Mesendoderm (in vitro differentiated cells): Measurements from ENCODE around the gene CSPG4.

ENCODE experiments used
- DNase-seq: peaks from one replicate; pipeline ENCODE4 v3.0.0; 2013
- H2AK5ac ChIP-seq: 2 replicates; pipeline ENCODE4 v1.6.1; 2013; ENCODE audit warnings: low read length, inconsistent platforms
- H2BK120ac ChIP-seq: 2 replicates; pipeline ENCODE4 v1.6.1; 2013; ENCODE audit warnings: low read depth, mild to moderate bottlenecking, low read length, moderate library complexity, mixed read lengths
- H2BK15ac ChIP-seq: replicated peaks from 2 replicates; pipeline ENCODE4 v1.6.1; 2013; ENCODE audit warnings: low read depth, mild to moderate bottlenecking, moderate library complexity
- H2BK5ac ChIP-seq: 2 replicates; pipeline ENCODE4 v1.6.1; 2013; ENCODE audit warnings: low read length, inconsistent platforms
- H3K18ac ChIP-seq: 2 replicates; pipeline ENCODE4 v1.6.1; 2013; ENCODE audit warnings: mild to moderate bottlenecking, low read length, mixed read lengths
- H3K23ac ChIP-seq: one replicate; pipeline ENCODE4 v1.6.1; 2013; ENCODE audit warnings: low read length
- H3K27ac ChIP-seq: 2 replicates; pipeline ENCODE4 v1.5.1; 2013; ENCODE audit warnings: low read depth, mild to moderate bottlenecking, inconsistent platforms, low read length, moderate library complexity
- H3K27me3 ChIP-seq: 2 replicates; pipeline ENCODE4 v1.6.1; 2013; ENCODE audit warnings: low read length, control low read depth, mild to moderate bottlenecking, inconsistent platforms; ENCODE audit not compliant: insufficient read depth, poor library complexity
- H3K36me3 ChIP-seq: 2 replicates; pipeline ENCODE4 v1.6.1; 2013; ENCODE audit warnings: low read length, inconsistent platforms; ENCODE audit not compliant: control insufficient read depth, insufficient read depth
- H3K4ac ChIP-seq: one replicate; pipeline ENCODE4 v1.6.1; 2013; ENCODE audit warnings: low read depth, mild to moderate bottlenecking, low read length, moderate library complexity
- H3K4me1 ChIP-seq: 2 replicates; pipeline ENCODE4 v1.6.1; 2013; ENCODE audit warnings: low read depth, low read length, inconsistent platforms; ENCODE audit not compliant: control insufficient read depth
- H3K4me2 ChIP-seq: 2 replicates; pipeline ENCODE4 v1.6.1; 2013; ENCODE audit warnings: low read length
- H3K4me3 ChIP-seq: 2 replicates; pipeline ENCODE4 v1.5.1; 2013; ENCODE audit warnings: mild to moderate bottlenecking, low read length
- H3K56ac ChIP-seq: one replicate; pipeline ENCODE4 v1.6.1; 2013; ENCODE audit warnings: low read length
- H3K79me1 ChIP-seq: 2 replicates; pipeline ENCODE4 v1.6.1; 2013; ENCODE audit warnings: low read length, inconsistent platforms
- H3K79me2 ChIP-seq: 2 replicates; pipeline ENCODE4 v1.6.1; 2013; ENCODE audit warnings: mild to moderate bottlenecking, low read length; ENCODE audit not compliant: control insufficient read depth, insufficient read depth
- H3K9ac ChIP-seq: 2 replicates; pipeline ENCODE4 v1.6.1; 2013; ENCODE audit warnings: low read length, inconsistent platforms
- H4K5ac ChIP-seq: one replicate; pipeline ENCODE4 v1.6.1; 2013; ENCODE audit warnings: low read length
- H4K8ac ChIP-seq: one replicate; pipeline ENCODE4 v1.6.1; 2013; ENCODE audit warnings: low read depth, mild to moderate bottlenecking, control low read depth, low read length, moderate library complexity
- WGBS: extraction: QIAGEN DNeasy Blood & Tissue Kit; methylation state at CpG from one replicate; pipeline ENCODE4 v1.1.7; 2013; ENCODE audit warnings: low lambda C conversion rate, missing lambda C conversion rate; ENCODE audit not compliant: insufficient coverage; ENCODE audit errors: extremely low coverage; 5-methylcytosine and 5-hydroxymethylcytosine counted together

The CSPG4 gene

DNA sequence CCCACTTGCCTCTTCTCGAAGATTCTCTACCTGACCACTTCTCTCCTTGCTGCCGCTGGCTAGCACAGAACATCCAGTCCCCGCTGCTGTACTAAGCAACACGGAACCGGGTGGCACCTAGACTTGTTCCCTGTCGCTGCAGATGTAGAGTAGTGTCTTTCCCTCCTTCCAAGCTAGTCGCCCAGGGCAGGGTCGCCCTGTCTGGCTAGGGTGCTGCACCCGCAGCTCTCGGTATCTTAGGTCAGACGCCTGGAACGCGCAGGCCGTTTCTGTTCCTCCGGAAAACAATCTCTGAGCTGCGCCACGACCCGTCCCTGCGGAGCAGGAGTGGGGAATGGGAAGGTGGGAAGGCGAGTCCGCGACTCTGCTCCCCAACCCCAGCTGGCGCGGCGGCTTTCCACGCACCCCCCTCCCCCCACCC, 65.7 kb downstream of the CSPG4 start:
- H4K5ac ChIP-seq: no peak overlapping the region
- peak overlapping the region; percentile 89 for H3K27ac ChIP-seq
- WGBS: no CpG with 5 or more reads among the region's 26 CpGs
- H2BK15ac ChIP-seq: no peak overlapping the region
- H3K9ac ChIP-seq: peak overlapping the region; percentile 96
- H2BK120ac ChIP-seq: no peak overlapping the region
- H3K27me3 ChIP-seq: no peaks in the 10 kb centered on the region
- H3K79me1 ChIP-seq: peaks cover 15% of the 10 kb centered on the region
- peaks cover 14% of the 10 kb centered on the region for H3K4me1 ChIP-seq
- H3K79me2 ChIP-seq: peaks cover 19% of the 10 kb centered on the region
- DNase-seq: peak; percentile 30
- no peak overlapping the region for H4K8ac ChIP-seq
- peak overlapping the region; percentile 80 for H3K23ac ChIP-seq
- peak overlapping the region; percentile 82 for H3K18ac ChIP-seq
- no peaks in the 10 kb centered on the region for H3K36me3 ChIP-seq
- H3K4me2 ChIP-seq: peak overlapping the region; percentile 67
- no peak overlapping the region for H2BK5ac ChIP-seq
- no peak overlapping the region for H2AK5ac ChIP-seq
- peak overlapping the region; percentile 98 for H3K56ac ChIP-seq
- H3K4me3 ChIP-seq: peak overlapping the region; percentile 93
- no peak overlapping the region for H3K4ac ChIP-seq

DNA sequence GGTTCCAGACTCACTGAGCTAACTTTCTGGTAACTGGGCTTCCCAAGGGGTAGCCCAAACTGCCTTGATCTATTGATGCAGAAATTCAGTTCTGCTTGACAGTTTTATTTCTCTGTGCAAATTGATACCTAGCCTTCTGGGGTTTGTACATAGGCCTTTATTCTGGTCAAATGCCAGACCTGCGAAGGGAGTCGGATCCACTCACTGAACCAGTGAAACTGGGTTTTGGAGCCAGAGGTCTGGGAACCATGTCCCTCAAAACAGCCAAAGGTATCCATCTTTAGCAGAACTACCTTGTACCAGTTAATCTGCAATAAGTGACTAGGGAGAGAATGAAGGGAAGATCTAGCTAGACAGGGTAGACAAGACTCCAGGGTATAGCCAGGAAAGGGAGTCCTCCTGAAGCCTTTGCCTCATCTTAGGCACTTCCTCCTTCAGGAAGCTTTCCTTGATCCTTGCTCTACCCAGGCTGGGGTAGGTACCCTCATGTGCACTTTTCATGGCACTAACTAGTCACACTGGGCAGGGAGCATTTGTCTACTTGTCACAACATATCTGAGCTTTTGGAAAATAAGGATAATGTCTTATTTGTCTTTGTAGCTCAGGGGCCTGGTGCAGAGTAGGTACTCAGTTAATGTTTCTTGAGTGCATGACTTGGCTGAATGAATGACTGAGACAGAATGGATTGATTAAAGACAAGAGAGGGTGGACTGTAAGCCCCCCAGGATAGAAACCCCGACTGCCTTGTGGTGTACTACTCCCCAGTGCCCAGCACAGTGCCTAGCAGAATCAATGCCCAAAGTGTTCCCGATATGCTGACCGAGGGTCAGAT, 66.3 kb downstream of the CSPG4 start:
- H3K4me2 ChIP-seq: peak overlapping the region; percentile 67

DNA sequence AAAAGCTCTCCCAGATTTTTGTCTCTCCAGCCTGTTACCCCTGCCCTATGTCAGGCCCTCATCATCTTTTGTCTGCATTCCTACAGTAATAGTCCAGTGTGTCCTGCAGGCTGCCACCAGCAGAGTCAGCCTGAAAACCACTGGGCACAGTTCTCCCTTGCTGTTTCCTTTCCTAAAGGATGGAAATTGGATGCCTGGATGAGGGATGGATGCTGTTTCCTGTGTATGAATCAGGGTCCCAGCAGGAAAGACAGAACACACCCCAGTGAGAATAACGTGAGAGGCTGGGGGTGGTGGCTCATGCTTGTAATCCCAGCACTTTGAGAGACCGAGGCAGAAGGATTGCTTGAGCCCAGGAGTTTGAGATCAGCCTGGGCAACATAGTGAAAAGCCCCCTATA, 68.3 kb downstream of the CSPG4 start:
- no peak overlapping the region for H3K4ac ChIP-seq
- H4K5ac ChIP-seq: no peak overlapping the region
- H3K79me1 ChIP-seq: peaks cover 7% of the 10 kb centered on the region
- H3K4me2 ChIP-seq: no peak overlapping the region
- H3K27ac ChIP-seq: no peak overlapping the region
- no peak overlapping the region for H3K9ac ChIP-seq
- peaks cover 6% of the 10 kb centered on the region for H3K4me1 ChIP-seq
- H3K23ac ChIP-seq: no peak overlapping the region
- H3K27me3 ChIP-seq: no peaks in the 10 kb centered on the region
- no peak overlapping the region for H3K56ac ChIP-seq
- no peak overlapping the region for H3K4me3 ChIP-seq
- H4K8ac ChIP-seq: no peak overlapping the region
- H3K36me3 ChIP-seq: no peaks in the 10 kb centered on the region
- peaks cover 7% of the 10 kb centered on the region for H3K79me2 ChIP-seq
- no CpG with 5 or more reads among the region's 2 CpGs for WGBS
- H2AK5ac ChIP-seq: no peak overlapping the region
- DNase-seq: no peak
- H2BK5ac ChIP-seq: no peak overlapping the region
- no peak overlapping the region for H2BK120ac ChIP-seq
- H3K18ac ChIP-seq: no peak overlapping the region
- H2BK15ac ChIP-seq: no peak overlapping the region

More for the DNA sequence above, 66.3 kb downstream of the CSPG4 start:
- peak overlapping the region; percentile 96 for H3K9ac ChIP-seq
- no peak for DNase-seq
- H3K4ac ChIP-seq: no peak overlapping the region
- no peaks in the 10 kb centered on the region for H3K36me3 ChIP-seq
- H3K4me3 ChIP-seq: no peak overlapping the region
- H3K56ac ChIP-seq: peak overlapping the region; percentile 98
- H4K5ac ChIP-seq: no peak overlapping the region
- peaks cover 13% of the 10 kb centered on the region for H3K79me1 ChIP-seq
- no CpG with 5 or more reads among the region's 5 CpGs for WGBS
- H3K27me3 ChIP-seq: no peaks in the 10 kb centered on the region
- no peak overlapping the region for H3K18ac ChIP-seq
- peaks cover 16% of the 10 kb centered on the region for H3K79me2 ChIP-seq
- no peak overlapping the region for H2BK5ac ChIP-seq
- no peak overlapping the region for H2BK120ac ChIP-seq
- H3K27ac ChIP-seq: no peak overlapping the region
- peak overlapping the region; percentile 80 for H3K23ac ChIP-seq
- no peak overlapping the region for H2BK15ac ChIP-seq
- H2AK5ac ChIP-seq: no peak overlapping the region
- peaks cover 13% of the 10 kb centered on the region for H3K4me1 ChIP-seq
- H4K8ac ChIP-seq: no peak overlapping the region

DNA sequence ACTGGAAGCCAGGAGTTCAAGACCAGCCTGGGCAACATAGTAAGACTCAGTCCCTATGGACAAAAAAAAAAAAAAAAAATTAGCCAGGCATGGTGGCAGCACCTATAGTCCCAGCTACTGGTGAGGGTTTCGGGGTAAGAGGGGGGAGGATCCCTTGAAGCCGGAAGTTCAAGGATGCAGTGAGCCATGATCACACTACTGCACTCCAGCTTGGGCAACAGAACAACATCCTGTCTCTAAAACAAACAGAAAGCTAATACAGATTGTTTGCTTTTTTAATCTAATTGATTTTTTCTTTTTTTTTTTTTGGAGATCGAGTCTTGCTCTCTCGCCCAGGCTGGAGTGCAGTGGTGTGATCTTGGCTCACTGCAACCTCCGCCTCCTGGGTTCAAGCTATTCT, 71.0 kb downstream of the CSPG4 start:
- Histone ChIP-seq H3K23ac (no peak overlapping the region), H3K79me1 (peaks cover 13% of the 10 kb centered on the region), H3K79me2 (peaks cover 30% of the 10 kb centered on the region), H2AK5ac (no peak overlapping the region), H2BK5ac (no peak overlapping the region), H3K4me2 (no peak overlapping the region), H3K56ac (no peak overlapping the region), H2BK15ac (no peak overlapping the region), H3K36me3 (no peaks in the 10 kb centered on the region), H3K27me3 (no peaks in the 10 kb centered on the region), H3K9ac (no peak overlapping the region), H3K4me3 (no peak overlapping the region), H4K8ac (no peak overlapping the region), H3K4ac (no peak overlapping the region), H2BK120ac (no peak overlapping the region), H3K18ac (no peak overlapping the region), H3K27ac (no peak overlapping the region), H3K4me1 (peaks cover 2% of the 10 kb centered on the region), H4K5ac (no peak overlapping the region)
- no peak for DNase-seq
- WGBS: no CpG with 5 or more reads among the region's 5 CpGs

DNA sequence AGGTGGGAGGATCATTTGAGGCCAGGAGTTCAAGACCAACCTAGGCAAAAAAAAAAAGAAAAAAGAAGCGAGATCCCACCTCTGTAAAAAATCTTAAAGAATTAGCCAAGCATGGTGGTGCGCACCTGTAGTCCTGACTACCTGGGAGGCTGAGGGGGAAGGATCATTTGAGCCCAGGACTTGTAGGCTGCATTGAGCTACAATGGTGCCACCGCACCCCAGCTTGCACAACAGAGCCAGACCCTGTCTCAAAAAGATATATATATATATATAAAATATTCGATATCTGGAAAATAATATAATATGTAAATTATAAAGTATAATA, 71.5 kb downstream of the CSPG4 start:
- no peak overlapping the region for H3K56ac ChIP-seq
- H2AK5ac ChIP-seq: no peak overlapping the region
- no peaks in the 10 kb centered on the region for H3K27me3 ChIP-seq
- H3K9ac ChIP-seq: no peak overlapping the region
- peaks cover 2% of the 10 kb centered on the region for H3K4me1 ChIP-seq
- no peak overlapping the region for H3K4me2 ChIP-seq
- H2BK15ac ChIP-seq: no peak overlapping the region
- no peak overlapping the region for H2BK120ac ChIP-seq
- no peak overlapping the region for H3K4me3 ChIP-seq
- no peak overlapping the region for H4K5ac ChIP-seq
- H3K23ac ChIP-seq: no peak overlapping the region
- no peak overlapping the region for H4K8ac ChIP-seq
- H3K36me3 ChIP-seq: no peaks in the 10 kb centered on the region
- H3K18ac ChIP-seq: no peak overlapping the region
- H3K4ac ChIP-seq: no peak overlapping the region
- H3K79me2 ChIP-seq: peaks cover 30% of the 10 kb centered on the region
- no peak overlapping the region for H2BK5ac ChIP-seq
- peaks cover 13% of the 10 kb centered on the region for H3K79me1 ChIP-seq
- WGBS: no CpG with 5 or more reads among the region's 4 CpGs
- no peak for DNase-seq
- no peak overlapping the region for H3K27ac ChIP-seq
